ENCODE measurements around the gene KDM4C.
"Not testable (repeated sequence)": the region's sequence is repeated elsewhere in the genome, so short reads cannot be mapped to it uniquely, and the experiment has no call there.

KDM4C gene

GRCh38 chr9:6757456-6758247, at the start of gene KDM4C:
TSS of gene KDM4C (plus strand) at chr9:6757973. CDS start at chr9:6792989, 35,016 bp downstream.
- peak; percentile 94 to 96 for DNase-seq

GRCh38 chr9:6708732-6709131, 49.0 kb upstream of the KDM4C start:
- DNase-seq = no peak

GRCh38 chr9:6711403-6711802, 46.4 kb upstream of the KDM4C start:
- no peak for DNase-seq

- no peak for DNase-seq
Observed at GRCh38 chr9:6712041-6712440, 45.7 kb upstream of the KDM4C start.

GRCh38 chr9:6714176-6714575, 43.6 kb upstream of the KDM4C start:
- DNase-seq = no peak

GRCh38 chr9:6715153-6715754, 42.5 kb upstream of the KDM4C start:
- not testable (repeated sequence) for DNase-seq

- DNase-seq = peak; percentile 73 to 77
Observed at GRCh38 chr9:6715755-6716643, 41.8 kb upstream of the KDM4C start.

- DNase-seq = no peak
Observed at GRCh38 chr9:6716766-6717165, 41.0 kb upstream of the KDM4C start.

- DNase-seq = no peak
Observed at GRCh38 chr9:6723881-6724420, 33.8 kb upstream of the KDM4C start.

GRCh38 chr9:6733257-6733656, 24.5 kb upstream of the KDM4C start:
- DNase-seq = no peak

- DNase-seq = no peak
Observed at GRCh38 chr9:6733831-6734230, 23.9 kb upstream of the KDM4C start.

GRCh38 chr9:6735422-6735821, 22.4 kb upstream of the KDM4C start:
- no peak for DNase-seq

- DNase-seq = no peak
Observed at GRCh38 chr9:6739218-6739617, 18.6 kb upstream of the KDM4C start.

GRCh38 chr9:6748861-6749260, 8.9 kb upstream of the KDM4C start:
- DNase-seq = not testable (repeated sequence)

GRCh38 chr9:6754861-6755260, 2.9 kb upstream of the KDM4C start:
- DNase-seq = not testable (repeated sequence)

- peak; percentile 82 to 86 for DNase-seq
Observed at GRCh38 chr9:6757132-6757455, 679 bp upstream of the KDM4C start.

- DNase-seq = no peak
Observed at GRCh38 chr9:6758248-6758497, 400 bp downstream of the KDM4C start.

- peak in 1 of 2 donors; percentile 54 for DNase-seq
Observed at GRCh38 chr9:6758498-6759184, 868 bp downstream of the KDM4C start.

- peak; percentile 34 to 81 for DNase-seq
Observed at GRCh38 chr9:6759185-6759977, 1.6 kb downstream of the KDM4C start.

GRCh38 chr9:6761306-6761705, 3.5 kb downstream of the KDM4C start:
- DNase-seq = no peak

- DNase-seq = no peak
Observed at GRCh38 chr9:6763244-6763643, 5.5 kb downstream of the KDM4C start.

GRCh38 chr9:6764011-6764410, 6.2 kb downstream of the KDM4C start:
- no peak for DNase-seq

Measured in CD4-positive, alpha-beta T cell treated with Interleukin-1 beta for 1 hour (primary cell).